Measurements from ENCODE around the gene TBC1D23. TPM values are rescaled to one million over a fixed set of nuclear protein-coding genes. Genes with fewer than 3 reads are reported as not detected.

The TBC1D23 gene
- total RNA-seq: 41.9 TPM
- long read RNA-seq, transcript TBC1D23-202 (19 exons, 3,677 nt): major isoform, 24 of 51 reads
- long read RNA-seq, transcript TBC1D23-201 (18 exons, 3,656 nt): minor isoform, 12 of 51 reads
- long read RNA-seq, partial matches to known transcripts: 3 of 51 reads
- long read RNA-seq, other reads (novel, unspliced or antisense): 12 of 51 reads

DNA sequence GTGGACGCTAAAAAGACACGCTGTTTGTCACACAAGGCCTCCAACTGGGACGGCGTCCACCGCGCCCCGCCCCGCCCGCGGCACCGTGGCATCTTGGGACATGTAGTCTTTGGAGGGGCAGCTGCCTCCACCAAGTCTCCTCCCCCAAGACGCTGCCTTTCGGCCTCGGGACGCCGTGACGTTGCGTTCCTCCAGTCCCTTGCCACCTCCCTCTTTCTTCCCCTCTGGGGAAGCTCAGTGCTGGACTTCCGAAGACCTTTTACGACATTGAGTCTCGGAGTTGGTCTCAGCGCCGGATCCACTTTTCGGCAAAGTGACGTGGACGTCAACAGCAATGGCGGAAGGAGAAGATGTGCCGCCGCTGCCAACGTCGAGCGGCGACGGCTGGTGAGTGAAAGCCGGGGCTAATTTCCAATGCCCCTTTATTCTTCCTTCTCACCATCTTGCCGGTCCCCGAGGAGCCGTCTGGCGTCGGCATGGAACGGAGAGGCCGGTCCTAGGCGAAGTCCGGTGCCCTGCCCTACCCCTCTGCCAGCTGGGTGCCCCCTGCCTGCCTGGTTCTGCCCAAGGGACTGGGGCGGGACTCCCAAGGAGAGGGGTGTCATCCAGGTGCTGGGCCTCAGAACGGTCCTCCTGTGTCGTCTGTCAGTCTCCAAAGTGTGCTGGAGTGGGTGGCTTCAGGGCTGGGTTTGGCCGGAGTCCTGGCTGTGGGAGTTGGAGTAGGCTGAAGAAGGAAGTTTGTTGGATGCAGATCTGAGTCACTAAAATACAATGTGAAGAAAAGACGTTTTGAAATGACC, at the start of gene TBC1D23:
TBC1D23 (plus strand) TSS at position 308 of the 800 bp plus-strand sequence; CDS start at position 335, 27 bp downstream.
- Histone ChIP-seq H3K27me3 (ENCODE audit: low read depth) (no peaks in the 10 kb centered on the region), H3K9me3 (no peaks in the 10 kb centered on the region), H3K27ac (peak within 1 kb of the TSS; percentile 95), H3K4me1 (peaks cover 44% of the 10 kb centered on the region), H3K36me3 (no peaks in the 10 kb centered on the region), H3K4me3 (peak within 1 kb of the TSS; percentile 67)
- DNase-seq (peak; percentile 99), ATAC-seq (peak; percentile 100)
- TF ChIP-seq CTCF (IDR thresholded peaks at IDR 0.05): no peak
- intact Hi-C loops (cut with DNase I): no loop called here

- H3K4me1 ChIP-seq: peaks cover 21% of the 10 kb centered on the region
- TF ChIP-seq CTCF (IDR thresholded peaks at IDR 0.05): no peak
- no peak overlapping the region for H3K4me3 ChIP-seq
- no peaks in the 10 kb centered on the region for H3K36me3 ChIP-seq
- ATAC-seq (no peak), DNase-seq (no peak)
- no peak overlapping the region for H3K27ac ChIP-seq
- H3K27me3 ChIP-seq (ENCODE audit: low read depth): no peaks in the 10 kb centered on the region
- H3K9me3 ChIP-seq: no peaks in the 10 kb centered on the region
- intact Hi-C loops (cut with DNase I): no loop called here
These were observed 46.8 kb upstream of the TBC1D23 start for GRCh38 chr3:100213891-100214573.

GRCh38 chr3:100214574-100214964, 46.2 kb upstream of the TBC1D23 start:
- Histone ChIP-seq H3K27me3 (ENCODE audit: low read depth) (no peaks in the 10 kb centered on the region), H3K27ac (no peak overlapping the region), H3K4me3 (no peak overlapping the region), H3K36me3 (no peaks in the 10 kb centered on the region), H3K4me1 (peaks cover 20% of the 10 kb centered on the region), H3K9me3 (no peaks in the 10 kb centered on the region)
- intact Hi-C loops (cut with DNase I): no loop called here
- no peak for TF ChIP-seq CTCF (IDR thresholded peaks at IDR 0.05)
- DNase-seq (no peak), ATAC-seq (no peak)

GRCh38 chr3:100216713-100217112, 44.1 kb upstream of the TBC1D23 start:
- no peaks in the 10 kb centered on the region for H3K36me3 ChIP-seq
- no peak overlapping the region for H3K4me3 ChIP-seq
- no peak for TF ChIP-seq CTCF (IDR thresholded peaks at IDR 0.05)
- ATAC-seq (no peak), DNase-seq (no peak)
- intact Hi-C loops (cut with DNase I): no loop called here
- H3K27me3 ChIP-seq (ENCODE audit: low read depth): no peaks in the 10 kb centered on the region
- no peak overlapping the region for H3K27ac ChIP-seq
- H3K9me3 ChIP-seq: no peaks in the 10 kb centered on the region
- no peaks in the 10 kb centered on the region for H3K4me1 ChIP-seq

GRCh38 chr3:100221159-100221558, 39.6 kb upstream of the TBC1D23 start:
- H3K4me3 ChIP-seq: no peak overlapping the region
- H3K4me1 ChIP-seq: no peaks in the 10 kb centered on the region
- DNase-seq (no peak), ATAC-seq (no peak)
- no peaks in the 10 kb centered on the region for H3K9me3 ChIP-seq
- intact Hi-C loops (cut with DNase I): no loop called here
- H3K27ac ChIP-seq: no peak overlapping the region
- no peak for TF ChIP-seq CTCF (IDR thresholded peaks at IDR 0.05)
- H3K27me3 ChIP-seq (ENCODE audit: low read depth): no peaks in the 10 kb centered on the region
- no peaks in the 10 kb centered on the region for H3K36me3 ChIP-seq

Measured in lower lobe of right lung (tissue), 2 donors.